ENCODE measurements around the gene SLCO1B1.

Gene SLCO1B1

DNA sequence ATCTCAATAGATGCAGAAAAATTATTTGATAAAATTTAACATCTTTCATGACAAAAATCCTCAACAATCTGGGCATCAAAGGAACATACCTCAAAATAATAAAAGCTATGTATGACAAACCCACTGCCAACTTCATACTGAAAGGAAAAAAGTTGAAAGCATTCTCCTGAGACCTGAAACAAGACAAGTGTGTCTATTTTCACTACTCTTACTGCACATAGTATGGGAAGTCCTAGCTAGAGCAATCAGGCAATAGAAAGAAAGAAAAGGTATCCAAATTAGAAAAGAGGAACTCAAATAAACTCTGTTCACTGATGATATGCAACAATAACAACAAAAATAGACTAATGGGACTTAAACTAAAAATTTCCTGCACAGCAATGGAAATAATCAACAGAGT is 90.1 kb downstream of the SLCO1B1 start:
- no peak for DNase-seq

DNA sequence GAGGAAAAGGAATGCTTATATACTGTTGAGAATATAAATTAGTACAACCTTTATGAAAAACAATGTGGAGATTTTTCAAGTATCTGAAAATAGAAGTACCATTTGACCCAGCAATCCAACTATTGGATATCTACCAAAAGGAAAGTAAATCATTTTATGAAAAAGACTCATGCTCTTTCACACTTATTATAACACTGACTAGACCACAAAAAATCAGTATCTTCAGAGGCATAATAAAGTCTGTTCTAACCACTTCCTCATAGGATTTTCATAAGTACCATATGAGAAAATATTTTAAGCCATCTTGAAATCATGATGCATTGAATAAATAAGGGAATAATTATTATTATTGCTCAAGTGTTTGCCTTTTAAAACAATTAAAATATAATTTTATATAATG is 90.8 kb downstream of the SLCO1B1 start:
- no peak for DNase-seq

DNA sequence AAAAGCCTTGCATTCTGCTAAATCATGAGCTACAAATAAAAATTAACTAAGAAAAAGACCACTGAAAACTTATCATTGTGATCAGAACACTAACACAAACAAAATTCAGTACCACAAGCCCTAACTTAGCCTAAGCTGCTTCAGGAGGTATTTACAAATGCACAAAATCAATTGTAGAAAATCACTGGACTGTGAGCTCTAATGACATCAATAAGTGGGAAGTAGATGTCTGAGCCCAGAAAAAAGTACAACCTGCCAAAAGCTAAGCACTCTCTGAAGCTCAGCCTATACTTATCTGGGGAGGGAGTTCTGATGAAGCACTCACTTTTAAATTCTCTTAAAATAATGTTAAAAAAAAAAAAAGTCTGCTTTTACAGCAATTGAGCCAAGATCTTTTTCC is 92.9 kb downstream of the SLCO1B1 start:
- no peak for DNase-seq

DNA sequence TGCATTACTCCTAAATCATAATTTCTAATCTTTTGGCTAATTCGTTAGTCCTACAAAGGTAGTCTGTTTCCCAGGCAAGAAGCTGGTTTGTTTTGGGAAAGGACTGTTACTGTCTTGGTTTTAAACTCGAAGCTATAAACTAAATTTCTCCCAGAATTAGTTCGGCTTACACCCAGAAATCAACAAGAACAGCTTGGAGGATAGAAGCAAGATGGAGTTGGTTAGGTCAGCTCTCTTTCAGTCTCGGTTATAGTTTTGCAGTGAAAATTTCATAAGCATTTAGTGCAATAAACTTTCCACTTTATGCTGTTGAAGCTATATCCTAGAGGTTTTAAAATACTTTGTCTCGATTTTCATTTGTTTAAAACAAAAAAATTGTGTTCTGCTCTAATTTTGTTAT is 103.4 kb downstream of the SLCO1B1 start:
- no peak for DNase-seq

DNA sequence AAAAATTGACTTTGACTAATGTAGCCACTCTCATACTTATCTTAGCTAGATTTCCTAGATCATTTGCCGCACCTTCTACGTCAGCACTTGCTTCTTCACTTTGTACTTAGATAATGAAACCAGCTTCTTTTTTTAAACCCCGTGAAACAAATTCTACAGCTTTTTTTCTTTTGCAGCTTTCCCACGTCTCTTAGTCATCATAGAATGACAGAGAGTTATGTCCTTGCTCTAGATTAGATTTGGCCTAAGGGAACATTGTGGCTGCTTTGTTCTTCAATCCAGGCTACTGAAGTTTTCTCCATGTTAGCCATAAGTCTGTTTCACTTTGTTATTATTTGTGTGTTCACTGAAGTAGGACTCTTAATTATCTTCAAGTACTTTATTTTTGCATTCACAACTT is 108.9 kb downstream of the SLCO1B1 start:
- DNase-seq = no peak

DNA sequence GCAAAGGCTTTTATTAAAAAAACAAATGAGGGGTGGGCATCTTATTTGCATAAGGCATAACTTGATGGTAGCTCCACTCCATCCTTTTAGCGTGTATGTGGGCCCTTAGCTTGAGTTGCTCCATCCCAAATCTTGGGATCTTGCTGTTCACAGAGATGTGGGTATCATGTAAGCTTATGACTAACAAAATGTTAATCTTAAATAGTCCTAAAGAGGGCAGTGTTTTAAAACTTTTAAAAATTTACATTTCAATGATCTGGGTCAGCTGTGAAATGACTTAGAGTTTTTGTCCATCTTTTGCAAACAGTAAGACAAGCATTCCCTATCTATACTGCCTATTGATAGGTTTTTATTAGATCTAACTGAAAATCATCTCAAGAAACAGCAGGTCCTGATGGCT is 117.7 kb downstream of the SLCO1B1 start:
- no peak for DNase-seq

DNA sequence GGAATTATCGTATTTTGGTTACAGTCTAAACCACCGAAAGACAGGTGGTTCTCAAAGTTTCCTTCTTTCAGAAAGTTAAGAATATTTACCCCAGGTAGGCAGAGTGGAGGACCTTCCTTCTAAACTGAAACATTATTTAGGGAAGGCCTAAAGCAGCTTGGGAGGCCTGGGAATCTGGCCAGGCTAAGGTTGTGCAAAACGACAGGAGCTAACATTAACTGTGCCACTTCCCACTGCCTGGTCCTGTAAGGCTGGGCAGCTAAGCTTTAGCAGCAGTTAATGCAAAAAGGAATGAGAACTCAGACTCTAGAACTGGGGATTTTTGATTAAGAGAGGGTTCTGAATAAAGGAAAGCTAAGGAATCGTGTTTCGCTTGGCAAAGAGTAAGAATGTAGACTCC is 121.1 kb downstream of the SLCO1B1 start:
- DNase-seq = no peak

DNA sequence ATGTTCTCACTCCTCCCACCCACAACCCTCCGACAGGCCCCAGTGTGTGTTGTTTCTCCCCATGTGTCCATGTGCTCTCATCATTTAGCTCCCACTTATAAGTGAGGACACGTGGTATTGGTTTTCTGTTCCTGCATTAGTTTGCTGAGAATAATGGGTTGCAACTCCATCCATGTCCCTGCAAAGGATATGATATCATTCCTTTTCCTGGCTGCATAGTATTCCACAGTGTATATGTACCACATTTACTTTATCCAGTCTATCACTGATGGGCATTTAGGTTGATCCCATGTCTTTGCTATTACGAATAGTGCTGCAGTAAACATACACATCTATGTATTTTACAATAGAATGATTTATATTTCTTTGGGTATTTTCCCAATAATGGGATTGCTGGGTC is 126.2 kb downstream of the SLCO1B1 start:
- no peak for DNase-seq

DNA sequence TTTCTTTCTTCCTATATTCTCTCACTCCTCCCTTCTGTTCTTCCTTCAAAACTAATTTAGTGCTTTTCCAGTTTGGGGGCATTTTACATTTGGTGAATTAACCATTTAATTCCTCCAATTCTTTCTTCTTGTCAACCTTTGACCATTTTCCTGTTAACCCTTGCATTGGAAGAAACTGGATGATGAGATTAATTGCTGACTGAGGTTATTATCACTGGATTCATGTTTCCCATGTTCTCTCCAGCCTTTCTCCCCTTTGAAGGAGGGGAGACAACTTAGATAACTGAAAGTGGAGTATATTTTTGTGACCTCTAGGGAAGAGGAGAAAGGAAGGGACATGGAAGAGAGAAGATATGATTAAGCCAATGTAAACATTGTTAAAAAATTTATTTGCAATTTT is 133.2 kb downstream of the SLCO1B1 start:
- DNase-seq = no peak

DNA sequence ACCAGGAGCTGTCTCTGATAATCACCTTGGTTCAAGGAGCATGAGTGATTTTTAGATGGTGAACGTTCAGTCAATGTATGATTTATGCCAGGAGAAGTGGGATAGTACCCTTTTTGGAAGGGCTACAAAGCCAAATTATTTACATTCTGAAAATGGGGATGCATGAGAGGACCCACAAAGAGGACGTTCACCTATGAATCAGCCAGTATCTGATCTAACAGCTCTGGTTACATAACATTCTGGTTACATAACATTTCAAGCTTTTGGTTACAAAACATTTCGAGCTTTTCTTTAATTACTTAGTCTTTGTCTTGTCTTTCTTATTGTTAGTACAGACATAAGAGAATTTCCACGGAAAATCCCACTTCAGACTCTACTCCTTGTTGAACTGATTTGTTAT is 134.9 kb downstream of the SLCO1B1 start:
- no peak for DNase-seq

DNA sequence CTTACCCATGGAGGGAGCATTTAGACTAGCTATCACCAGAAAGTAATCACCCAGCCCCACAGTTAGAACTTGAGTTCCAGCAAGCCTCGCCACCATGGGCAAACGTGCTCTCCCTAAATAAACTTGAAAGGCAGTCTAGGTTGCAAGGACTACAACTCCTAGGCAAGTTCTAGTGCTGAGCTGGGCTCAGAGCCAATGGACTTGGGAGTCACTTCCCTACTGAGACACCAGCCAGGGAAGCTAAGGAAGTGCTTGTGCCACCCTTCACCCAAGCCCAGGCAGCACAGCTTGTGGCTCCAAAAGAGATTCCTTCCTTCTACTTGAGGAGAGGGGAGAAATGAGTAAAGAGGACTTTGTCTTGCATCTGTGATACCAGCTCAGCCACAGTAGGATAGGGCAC is 145.8 kb downstream of the SLCO1B1 start:
- no peak for DNase-seq
